Common myeloid progenitor, CD34-positive (primary cell): ENCODE data around the gene KLHL29.

Experiments used
- CTCF ChIA-PET: fragments of 350-600 bp; sonication (Branson Sonifier 250); formaldehyde crosslinking; loops from one replicate; lab custom pipeline; 2021; ENCODE audit warnings: antibody characterized with exemption; lab: Charles Lee
- POLR2A ChIA-PET: fragments of 350-600 bp; sonication (Branson Sonifier 250); formaldehyde crosslinking; loops from one replicate; lab custom pipeline; 2021; ENCODE audit warnings: antibody characterized with exemption; lab: Charles Lee
- DNase-seq, 3 donors: peaks; one replicate each; pipeline versions ENCODE4 v3.0.0 to v3.0.0-alpha.2; 2013
- H3K27ac ChIP-seq, 2 experiments: 1 replicate in 1 of 2; 2 replicates in 1 of 2; pipeline ENCODE4 v1.7.0; 2013; ENCODE audit warnings: inconsistent platforms in 2 of 2, low read length in 2 of 2, mild to moderate bottlenecking in 2 of 2, low read depth in 1 of 2, moderate library complexity in 1 of 2; ENCODE audit not compliant: severe bottlenecking in 2 of 2, insufficient read depth in 1 of 2, poor library complexity in 1 of 2
- H3K27me3 ChIP-seq, 5 experiments: replicated peaks in 2 of 5; 1 replicate in 3 of 5; 2 replicates in 2 of 5; pipeline versions ENCODE4 v1.6.1 to v1.7.0; 2013; ENCODE audit warnings: low read length in 4 of 5, mild to moderate bottlenecking in 2 of 5, moderate library complexity in 2 of 5, inconsistent platforms in 1 of 5; ENCODE audit not compliant: insufficient read depth in 5 of 5, control insufficient read depth in 4 of 5
- H3K36me3 ChIP-seq, 4 experiments: 1 replicate in 2 of 4; 2 replicates in 2 of 4; pipeline versions ENCODE4 v1.6.1 to v1.7.0; 2013; ENCODE audit warnings: low read length in 3 of 4, control low read depth in 1 of 4, mild to moderate bottlenecking in 1 of 4; ENCODE audit not compliant: control insufficient read depth in 4 of 4, insufficient read depth in 4 of 4
- H3K4me1 ChIP-seq, 4 experiments: 1 replicate in 3 of 4; 2 replicates in 1 of 4; pipeline versions ENCODE4 v1.6.1 to v1.7.1; 2013; ENCODE audit warnings: low read length in 3 of 4, mild to moderate bottlenecking in 3 of 4, control low read depth in 1 of 4, inconsistent platforms in 1 of 4, moderate library complexity in 1 of 4; ENCODE audit not compliant: control insufficient read depth in 4 of 4, insufficient read depth in 4 of 4; ENCODE audit errors: control extremely low read depth in 1 of 4
- H3K4me3 ChIP-seq, 7 experiments: 1 replicate in 4 of 7; 2 replicates in 3 of 7; pipeline versions ENCODE4 v1.5.1 to v1.7.0; 2013; ENCODE audit warnings: mild to moderate bottlenecking in 7 of 7, low read length in 6 of 7, moderate library complexity in 6 of 7, inconsistent platforms in 2 of 7, low read depth in 2 of 7, control low read depth in 1 of 7; ENCODE audit not compliant: insufficient read depth in 4 of 7, control insufficient read depth in 1 of 7; ENCODE audit errors: extremely low read depth in 1 of 7
- H3K9me3 ChIP-seq, 5 experiments: 1 replicate in 4 of 5; 2 replicates in 1 of 5; pipeline versions ENCODE4 v1.6.1 to v1.7.1; 2013; ENCODE audit warnings: low read length in 4 of 5, mild to moderate bottlenecking in 2 of 5, inconsistent platforms in 1 of 5, low read depth in 1 of 5, moderate library complexity in 1 of 5; ENCODE audit not compliant: control insufficient read depth in 4 of 5, insufficient read depth in 2 of 5; ENCODE audit errors: control extremely low read depth in 1 of 5
- WGBS: methylation state at CpG from one replicate; pipeline ENCODE4 v1.1.5; 2013; ENCODE audit not compliant: insufficient coverage; 5-methylcytosine and 5-hydroxymethylcytosine counted together

KLHL29 gene

DNA sequence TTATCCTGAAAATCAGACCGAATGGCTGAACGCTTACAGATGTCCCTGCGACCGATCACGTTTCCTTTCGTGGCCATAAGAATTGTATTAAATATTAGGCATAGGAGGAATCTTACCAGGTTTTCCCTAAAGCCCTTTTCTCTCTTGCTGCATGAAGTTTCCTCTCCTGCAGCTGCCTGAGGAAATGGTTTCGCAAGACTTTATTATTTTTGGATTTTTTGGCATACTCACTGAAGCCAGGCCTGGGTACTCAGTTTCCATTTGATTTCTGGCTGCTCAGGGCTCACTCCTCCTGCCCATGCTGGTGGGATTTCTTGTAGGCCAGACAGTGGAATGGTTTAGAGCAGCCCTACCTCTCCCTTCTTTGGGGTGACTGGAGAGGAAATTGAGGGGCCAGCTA lies 114.0 kb downstream of the KLHL29 start:
- no peaks in the 10 kb centered on the region for H3K9me3 ChIP-seq
- no peak overlapping the region for H3K27ac ChIP-seq
- H3K36me3 ChIP-seq: no peaks in the 10 kb centered on the region
- DNase-seq: no peak
- peaks cover 0 to 70% (median 19%) of the 10 kb centered on the region in 5 experiments for H3K27me3 ChIP-seq
- ChIA-PET CTCF (interaction anchor here (1.1 kb wide), 1 partner anchor 11 kb away, joined by 3 read pairs; no protein-coding TSS in a partner anchor), POLR2A (no interaction called here)
- H3K4me3 ChIP-seq: no peak overlapping the region
- H3K4me1 ChIP-seq: peaks cover 0 to 43% (median 35%) of the 10 kb centered on the region in 4 experiments
- 83% methylated on average over 7 of the region's 7 CpGs for WGBS

- WGBS: 95% methylated on average over 8 of the region's 8 CpGs
- Histone ChIP-seq H3K9me3 (no peaks in the 10 kb centered on the region), H3K4me3 (no peak overlapping the region), H3K27me3 (peaks cover 0 to 66% (median 19%) of the 10 kb centered on the region in 5 experiments), H3K36me3 (no peaks in the 10 kb centered on the region), H3K4me1 (peaks cover 0 to 46% (median 37%) of the 10 kb centered on the region in 4 experiments), H3K27ac (no peak overlapping the region)
- ChIA-PET POLR2A (no interaction called here), CTCF (interaction anchor here (1.1 kb wide), 1 partner anchor 10 kb away, joined by 3 read pairs; no protein-coding TSS in a partner anchor)
- DNase-seq: no peak
These were observed 114.5 kb downstream of the KLHL29 start for GRCh38 chr2:23499439-23499838.

DNA sequence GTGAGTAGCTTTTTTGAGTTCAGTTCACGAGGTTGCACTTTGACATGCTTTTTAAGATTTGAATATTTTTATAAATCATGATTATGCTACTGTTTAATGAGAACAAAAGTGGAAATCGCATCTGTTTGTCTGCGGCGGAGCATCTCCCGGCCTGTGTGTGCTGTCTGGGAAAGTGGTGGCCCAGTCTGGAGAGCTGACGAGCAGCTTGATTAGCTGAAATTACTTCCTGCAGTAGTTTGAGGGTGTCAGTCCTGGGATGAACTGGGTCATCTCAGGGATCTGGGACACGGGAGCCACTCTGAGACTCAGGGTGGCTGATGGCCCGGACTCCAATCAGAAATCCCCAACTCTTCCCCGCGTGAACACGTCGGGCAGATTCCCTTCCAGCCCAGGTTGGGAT lies 115.9 kb downstream of the KLHL29 start:
- POLR2A ChIA-PET: no interaction called here

GRCh38 chr2:23502096-23502495 lies 117.1 kb downstream of the KLHL29 start:
- no peak for DNase-seq
- WGBS: 97% methylated on average over 10 of the region's 15 CpGs
- H3K36me3 ChIP-seq: no peaks in the 10 kb centered on the region
- peaks cover 0 to 73% (median 16%) of the 10 kb centered on the region in 5 experiments for H3K27me3 ChIP-seq
- peaks cover 0 to 41% (median 32%) of the 10 kb centered on the region in 4 experiments for H3K4me1 ChIP-seq
- ChIA-PET POLR2A (no interaction called here), CTCF (no interaction called here)
- H3K9me3 ChIP-seq: no peaks in the 10 kb centered on the region
- no peak overlapping the region for H3K4me3 ChIP-seq
- no peak overlapping the region for H3K27ac ChIP-seq

More for the DNA sequence above, 115.9 kb downstream of the KLHL29 start:
- H3K4me1 ChIP-seq: peaks cover 0 to 42% (median 35%) of the 10 kb centered on the region in 4 experiments
- no peak overlapping the region for H3K27ac ChIP-seq
- H3K36me3 ChIP-seq: no peaks in the 10 kb centered on the region
- H3K4me3 ChIP-seq: no peak overlapping the region
- 88% methylated on average over 11 of the region's 12 CpGs for WGBS
- no peak for DNase-seq
- CTCF ChIA-PET: no interaction called here
- peaks cover 0 to 61% (median 13%) of the 10 kb centered on the region in 5 experiments for H3K27me3 ChIP-seq
- H3K9me3 ChIP-seq: no peaks in the 10 kb centered on the region

- H3K36me3 ChIP-seq: no peaks in the 10 kb centered on the region
- POLR2A ChIA-PET: no interaction called here
- peaks cover 0 to 39% (median 25%) of the 10 kb centered on the region in 4 experiments for H3K4me1 ChIP-seq
- H3K9me3 ChIP-seq: no peaks in the 10 kb centered on the region
- no peak overlapping the region for H3K4me3 ChIP-seq
- peaks cover 0 to 75% (median 16%) of the 10 kb centered on the region in 5 experiments for H3K27me3 ChIP-seq
- no peak for DNase-seq
- 100% methylated on average over 5 of the region's 6 CpGs for WGBS
- no peak overlapping the region for H3K27ac ChIP-seq
- CTCF ChIA-PET: no interaction called here
These were observed 118.1 kb downstream of the KLHL29 start for GRCh38 chr2:23503097-23503496.

DNA sequence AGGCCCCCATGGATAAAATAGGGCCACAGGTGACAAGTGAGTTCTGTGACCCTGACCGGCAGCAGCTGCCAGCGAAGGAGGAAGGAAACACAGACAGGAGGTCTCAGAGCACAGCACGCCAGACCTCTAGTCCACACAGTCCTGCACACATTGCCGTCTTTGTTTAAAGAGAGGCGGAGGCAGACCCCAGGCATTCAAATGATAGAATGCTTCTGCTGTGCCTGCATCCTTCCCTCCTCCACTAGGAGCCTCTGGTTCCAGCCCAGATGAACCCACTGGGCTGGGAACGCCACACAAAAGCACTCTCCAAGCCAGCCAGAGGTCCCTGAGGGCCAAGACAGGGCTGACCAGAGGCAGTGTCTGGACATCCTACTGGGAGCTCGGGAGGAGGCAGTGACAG lies 118.7 kb downstream of the KLHL29 start:
- ChIA-PET POLR2A (no interaction called here), CTCF (interaction anchor here (1.4 kb wide), 1 partner anchor 8 kb away, joined by 3 read pairs; no protein-coding TSS in a partner anchor)
- DNase-seq: peak in 2 of 3 donors; percentile 66 to 71

DNA sequence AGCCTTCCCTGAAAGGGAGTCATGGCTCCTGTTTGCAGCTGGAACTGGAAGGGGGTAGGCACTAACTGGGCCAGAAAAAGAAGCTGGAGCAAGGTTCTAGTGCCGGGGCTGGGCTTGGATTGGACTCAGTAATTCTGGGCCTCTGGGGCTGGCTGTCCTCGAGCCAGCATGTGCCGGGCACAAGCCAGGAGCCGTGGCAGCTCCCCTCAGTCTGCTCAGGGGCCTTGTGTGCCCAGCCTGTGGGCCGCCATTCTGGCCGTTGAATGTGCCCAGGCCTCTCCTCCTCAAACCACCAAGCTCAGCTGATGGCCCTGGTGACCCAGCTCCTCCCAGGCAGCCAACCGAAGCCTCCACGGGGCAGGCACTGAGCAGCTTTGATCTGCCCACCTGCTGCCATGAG lies 119.6 kb downstream of the KLHL29 start:
- H3K27me3 ChIP-seq: peaks cover 0 to 74% (median 10%) of the 10 kb centered on the region in 5 experiments
- no peak overlapping the region for H3K27ac ChIP-seq
- H3K4me1 ChIP-seq: peaks cover 0 to 35% (median 16%) of the 10 kb centered on the region in 4 experiments
- no peak for DNase-seq
- no peak overlapping the region for H3K4me3 ChIP-seq
- POLR2A ChIA-PET: no interaction called here
- H3K9me3 ChIP-seq: no peaks in the 10 kb centered on the region
- no peaks in the 10 kb centered on the region for H3K36me3 ChIP-seq
- CTCF ChIA-PET: interaction anchor here (0.7 to 1.5 kb wide), 4 partner anchors 9 to 118 kb away, joined by 3 read pairs; no protein-coding TSS in a partner anchor
- WGBS: 90% methylated on average over 2 of the region's 8 CpGs

More for the DNA sequence above, 118.7 kb downstream of the KLHL29 start:
- Histone ChIP-seq H3K27me3 (peaks cover 0 to 74% (median 16%) of the 10 kb centered on the region in 5 experiments), H3K27ac (no peak overlapping the region), H3K36me3 (no peaks in the 10 kb centered on the region), H3K4me3 (no peak overlapping the region), H3K9me3 (no peaks in the 10 kb centered on the region), H3K4me1 (peaks cover 0 to 42% (median 23%) of the 10 kb centered on the region in 4 experiments)
- 40% methylated on average over 5 of the region's 7 CpGs for WGBS
